PC-3 (cell line): Measurements from ENCODE around the gene MEPCE.

Experiments
- CTCF ChIP-seq: fragments of 300-600 bp; sonication (generic); conservative IDR thresholded peaks from 2 replicates; pipeline ENCODE4 v1.5.1; 2017; ENCODE audit warnings: antibody characterized with exemption, low read depth, mild to moderate bottlenecking, low read length
- EZH2phosphoT487 ChIP-seq: fragments of 300-600 bp; sonication (generic); IDR thresholded peaks from 2 replicates; pipeline ENCODE4 v1.6.1; 2018; ENCODE audit warnings: mild to moderate bottlenecking, antibody characterized with exemption, low read length, borderline replicate concordance

GRCh38 chr7:100443096-100443840 is 13.6 kb downstream of the MEPCE start:
- TF ChIP-seq CTCF (no peak), EZH2phosphoT487 (no peak)
